ENCODE data around the gene ZNF91. TPM values are rescaled to one million over a fixed set of nuclear protein-coding genes. Genes with fewer than 3 reads are reported as not detected.
"Not testable (repeated sequence)": the region's sequence is repeated elsewhere in the genome, so short reads cannot be mapped to it uniquely, and the experiment has no call there.

Gene ZNF91
- total and polyA plus RNA-seq, 2 of the 4 experiments (the other 2 are of a cell fraction) = 7.9 to 17.0 TPM

GRCh38 chr19:23319571-23319970 lies 75.7 kb downstream of the ZNF91 start:
- H3K36me3 ChIP-seq (ENCODE audit: control insufficient read depth, insufficient read depth, low read length); dilution Hi-C loops (cut with HindIII; ENCODE audit: low sequenced_read_pairs, unreplicated experiment); H2BK5ac ChIP-seq (ENCODE audit: low read depth, low read length, poor library complexity, severe bottlenecking); H2BK20ac ChIP-seq (ENCODE audit: low read depth, low read length); ATAC-seq (ENCODE audit: low read depth); H3K56ac ChIP-seq (ENCODE audit: extremely low read depth, insufficient read depth, low read length); H3K9me1 ChIP-seq (ENCODE audit: insufficient read depth, low read length); CTCF ChIA-PET; H2AFZ ChIP-seq (replicated peaks; ENCODE audit: low read length, poor library complexity); H3K4me3 ChIP-seq (ENCODE audit: insufficient read depth, low read depth, low read length); H3K27me3 ChIP-seq (ENCODE audit: control insufficient read depth, insufficient read depth, low read length); H4K5ac ChIP-seq (ENCODE audit: low read depth, low read length); H2AK9ac ChIP-seq (replicated peaks; ENCODE audit: low read depth, low read length, poor library complexity); BruUV-seq (replicated peaks); DNase-seq; H4K20me1 ChIP-seq (ENCODE audit: insufficient read depth, low read length); intact Hi-C loops (cut with micrococcal nuclease); H3K9ac ChIP-seq (ENCODE audit: low read depth, low read length); H4K8ac ChIP-seq (ENCODE audit: low read depth in 2 of 2, low read length in 2 of 2); H3K4me1 ChIP-seq (ENCODE audit: control insufficient read depth, insufficient read depth, low read length); in situ Hi-C loops (cut with MboI; ENCODE audit: low sequenced_read_pairs); H3K79me1 ChIP-seq (ENCODE audit: low read depth in 1 of 2, low read length in 2 of 2); H3K4ac ChIP-seq (ENCODE audit: low read depth, low read length); H2BK120ac ChIP-seq (ENCODE audit: low read depth, low read length); H2BK15ac ChIP-seq (ENCODE audit: low read depth, low read length); H3K14ac ChIP-seq (replicated peaks; ENCODE audit: low read depth, low read length); H2AK5ac ChIP-seq (ENCODE audit: low read depth, low read length); H3K27ac ChIP-seq (ENCODE audit: insufficient read depth, low read length); H4K91ac ChIP-seq (ENCODE audit: insufficient read depth, low read depth, low read length); H3K4me2 ChIP-seq (ENCODE audit: low read depth, low read length); H3K18ac ChIP-seq (ENCODE audit: low read depth, low read length); POLR2A ChIA-PET (ENCODE audit: unreplicated experiment); H3K23ac ChIP-seq (ENCODE audit: low read depth, low read length): not testable (repeated sequence)
- H3K9me3 ChIP-seq (ENCODE audit: control insufficient read depth, insufficient read depth, low read length) = peaks cover 11% of the 10 kb centered on the region
- 100% methylated on average over 2 of the region's 3 CpGs; no CpG with 5 or more reads in 1 of the 2 experiments for WGBS, 2 experiments (ENCODE audit: extremely low coverage in 2 of 2, insufficient read length in 1 of 2)

GRCh38 chr19:23318941-23319340 lies 76.3 kb downstream of the ZNF91 start:
- H2AFZ ChIP-seq (replicated peaks; ENCODE audit: low read length, poor library complexity); intact Hi-C loops (cut with micrococcal nuclease); BruUV-seq (replicated peaks): not testable (repeated sequence)

More at GRCh38 chr19:23318941-23319340, 76.3 kb downstream of the ZNF91 start:
- H3K4ac ChIP-seq (ENCODE audit: low read depth, low read length); H4K5ac ChIP-seq (ENCODE audit: low read depth, low read length); H2BK120ac ChIP-seq (ENCODE audit: low read depth, low read length); H3K9me1 ChIP-seq (ENCODE audit: insufficient read depth, low read length); H3K27ac ChIP-seq (ENCODE audit: insufficient read depth, low read length); H3K79me1 ChIP-seq (ENCODE audit: low read depth in 1 of 2, low read length in 2 of 2); H3K4me2 ChIP-seq (ENCODE audit: low read depth, low read length); H3K4me1 ChIP-seq (ENCODE audit: control insufficient read depth, insufficient read depth, low read length); POLR2A ChIA-PET (ENCODE audit: unreplicated experiment); H2AK5ac ChIP-seq (ENCODE audit: low read depth, low read length); CTCF ChIA-PET; H3K9ac ChIP-seq (ENCODE audit: low read depth, low read length); H3K4me3 ChIP-seq (ENCODE audit: insufficient read depth, low read depth, low read length); H4K20me1 ChIP-seq (ENCODE audit: insufficient read depth, low read length); ATAC-seq (ENCODE audit: low read depth); H2BK20ac ChIP-seq (ENCODE audit: low read depth, low read length); H3K14ac ChIP-seq (replicated peaks; ENCODE audit: low read depth, low read length); H3K36me3 ChIP-seq (ENCODE audit: control insufficient read depth, insufficient read depth, low read length); DNase-seq; H3K9me3 ChIP-seq (ENCODE audit: control insufficient read depth, insufficient read depth, low read length); H4K91ac ChIP-seq (ENCODE audit: insufficient read depth, low read depth, low read length); H3K23ac ChIP-seq (ENCODE audit: low read depth, low read length); in situ Hi-C loops (cut with MboI; ENCODE audit: low sequenced_read_pairs); H2AK9ac ChIP-seq (replicated peaks; ENCODE audit: low read depth, low read length, poor library complexity); H3K56ac ChIP-seq (ENCODE audit: extremely low read depth, insufficient read depth, low read length); H3K18ac ChIP-seq (ENCODE audit: low read depth, low read length); H2BK5ac ChIP-seq (ENCODE audit: low read depth, low read length, poor library complexity, severe bottlenecking); H2BK15ac ChIP-seq (ENCODE audit: low read depth, low read length); H3K27me3 ChIP-seq (ENCODE audit: control insufficient read depth, insufficient read depth, low read length); dilution Hi-C loops (cut with HindIII; ENCODE audit: low sequenced_read_pairs, unreplicated experiment); H4K8ac ChIP-seq (ENCODE audit: low read depth in 2 of 2, low read length in 2 of 2): not testable (repeated sequence)
- WGBS, 2 experiments (ENCODE audit: extremely low coverage in 2 of 2, insufficient read length in 1 of 2) = no CpG with 5 or more reads among the region's 2 CpGs
